NCI-H1105 treated with DMSO at 0.1 percent for 48 hours (cell line): ENCODE data around the gene PPP1R27.
A peak's percentile ranks its signal among the peaks of the same experiment; 100 is the strongest.

ENCODE experiments used
- DNase-seq: peaks from one replicate; lab custom pipeline; 2025; lab: John Stamatoyannopoulos, UW

Gene PPP1R27

GRCh38 chr17:81834831-81835267 is at the start of gene PPP1R27:
Gene PPP1R27 (minus strand): TSS chr17:81835050. CDS start chr17:81834953, 97 bp downstream.
- DNase-seq: no peak

- DNase-seq: no peak
Measured at GRCh38 chr17:81884520-81884919, 49.7 kb upstream of the PPP1R27 start.

- no peak for DNase-seq
Measured at GRCh38 chr17:81879121-81879520, 44.3 kb upstream of the PPP1R27 start.

GRCh38 chr17:81878294-81878693 is 43.4 kb upstream of the PPP1R27 start:
- no peak for DNase-seq

GRCh38 chr17:81877569-81877968 is 42.7 kb upstream of the PPP1R27 start:
- DNase-seq: no peak

GRCh38 chr17:81871387-81872230 is 36.8 kb upstream of the PPP1R27 start:
- peak; percentile 65 for DNase-seq

GRCh38 chr17:81870981-81871386 is 36.1 kb upstream of the PPP1R27 start, which contains the start of gene ARHGDIA:
Gene ARHGDIA (minus strand): TSS chr17:81871337. CDS start chr17:81869930, 1,407 bp downstream.
- DNase-seq: no peak

GRCh38 chr17:81870131-81870980 is 35.5 kb upstream of the PPP1R27 start:
- DNase-seq: no peak

- DNase-seq: no peak
Measured at GRCh38 chr17:81869221-81870130, 34.6 kb upstream of the PPP1R27 start.

- no peak for DNase-seq
Measured at GRCh38 chr17:81868674-81869220, 33.9 kb upstream of the PPP1R27 start.

GRCh38 chr17:81867991-81868673 is 33.3 kb upstream of the PPP1R27 start:
- no peak for DNase-seq

- no peak for DNase-seq
Measured at GRCh38 chr17:81867170-81867990, 32.5 kb upstream of the PPP1R27 start.

GRCh38 chr17:81866440-81867169 is 31.8 kb upstream of the PPP1R27 start:
- no peak for DNase-seq

GRCh38 chr17:81865733-81866439 is 31.0 kb upstream of the PPP1R27 start:
- DNase-seq: peak; percentile 69

- DNase-seq: no peak
Measured at GRCh38 chr17:81865358-81865732, 30.5 kb upstream of the PPP1R27 start.

GRCh38 chr17:81863833-81864768 is 29.3 kb upstream of the PPP1R27 start:
- DNase-seq: no peak

- DNase-seq: no peak
Measured at GRCh38 chr17:81863123-81863675, 28.3 kb upstream of the PPP1R27 start.
